HG02943 (cell line): ENCODE measurements around the gene GLP1R.

Experiments used
- ATAC-seq: cut with Tn5 transposase; IDR thresholded peaks from one replicate; pipeline ENCODE4 v1.9.1; 2021; ENCODE audit warnings: mild to moderate bottlenecking, low read depth, moderate library complexity; ENCODE audit not compliant: unreplicated experiment

The GLP1R gene

DNA sequence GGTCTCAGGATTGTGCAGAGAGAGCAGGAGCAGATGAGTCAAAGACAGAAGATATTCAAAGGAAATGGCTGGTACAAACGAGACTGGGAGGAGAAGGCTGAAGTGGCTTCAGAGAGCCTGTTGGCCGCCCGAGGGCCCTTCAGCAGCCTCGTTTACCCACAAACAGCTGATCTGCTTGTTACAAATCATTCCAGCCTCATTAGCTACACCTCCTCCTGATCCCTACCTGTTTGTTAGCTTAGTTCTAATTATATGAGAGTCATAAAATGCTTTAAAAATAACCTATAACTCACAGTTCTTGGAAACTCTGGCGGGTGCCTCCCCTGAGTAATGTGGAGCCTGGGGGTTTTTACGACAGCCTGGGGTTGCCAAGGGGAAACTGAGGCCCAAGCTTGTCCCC is 12.6 kb downstream of the GLP1R start:
- ATAC-seq = no peak

DNA sequence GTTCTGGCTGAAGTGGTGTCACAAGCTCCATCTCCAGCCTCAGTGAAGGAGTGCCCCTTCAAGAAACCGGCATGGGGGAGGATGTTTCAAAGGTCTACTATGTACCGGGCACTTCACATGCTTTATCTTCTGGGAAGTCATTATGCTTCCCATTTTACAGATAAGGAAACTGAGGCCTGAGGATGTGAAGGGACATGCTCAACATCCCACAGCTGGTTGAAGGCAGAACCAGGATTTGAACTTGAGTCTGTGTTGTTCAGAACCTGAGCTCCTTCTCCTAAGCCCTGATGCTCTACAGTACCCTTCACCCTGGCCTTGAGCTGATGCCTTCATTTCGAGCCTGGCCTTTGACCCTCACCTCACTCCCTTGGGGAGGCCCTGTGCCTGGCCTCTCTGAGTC is 13.0 kb downstream of the GLP1R start:
- no peak for ATAC-seq

DNA sequence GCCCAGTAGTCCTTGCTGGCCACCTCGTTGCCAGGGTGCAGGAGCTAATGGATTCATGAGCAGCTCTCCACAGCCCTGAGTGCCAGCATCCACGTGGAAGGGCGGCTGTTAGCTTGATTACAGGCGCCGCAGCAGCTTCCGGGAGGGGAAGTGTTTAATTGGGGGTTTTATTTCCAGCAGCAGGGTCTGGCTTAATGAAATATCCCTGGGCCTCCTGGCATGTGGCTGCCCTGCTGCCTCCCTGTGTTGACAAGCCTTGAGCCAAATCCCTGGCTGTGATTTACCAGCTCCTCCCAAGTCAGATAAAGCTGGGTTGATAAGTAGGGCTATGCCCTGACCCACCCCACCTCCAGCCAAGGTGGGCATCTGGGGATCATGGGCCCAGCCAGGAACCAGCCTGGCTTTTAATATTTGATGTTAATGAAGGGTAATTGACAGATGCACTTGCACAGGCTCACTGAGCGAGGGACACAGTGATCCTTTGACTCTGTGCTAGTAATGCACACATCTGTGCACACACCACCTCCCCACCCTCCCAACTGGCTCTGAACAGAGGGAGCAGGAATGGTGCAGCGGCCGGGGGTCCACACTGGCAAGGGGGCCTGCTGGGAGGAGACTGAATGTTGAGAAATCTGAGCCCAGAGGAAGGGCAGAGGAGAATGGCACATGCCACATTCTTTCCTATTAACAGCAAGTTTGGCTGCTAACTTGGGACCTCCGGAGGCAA is 13.6 kb downstream of the GLP1R start:
- ATAC-seq = no peak

DNA sequence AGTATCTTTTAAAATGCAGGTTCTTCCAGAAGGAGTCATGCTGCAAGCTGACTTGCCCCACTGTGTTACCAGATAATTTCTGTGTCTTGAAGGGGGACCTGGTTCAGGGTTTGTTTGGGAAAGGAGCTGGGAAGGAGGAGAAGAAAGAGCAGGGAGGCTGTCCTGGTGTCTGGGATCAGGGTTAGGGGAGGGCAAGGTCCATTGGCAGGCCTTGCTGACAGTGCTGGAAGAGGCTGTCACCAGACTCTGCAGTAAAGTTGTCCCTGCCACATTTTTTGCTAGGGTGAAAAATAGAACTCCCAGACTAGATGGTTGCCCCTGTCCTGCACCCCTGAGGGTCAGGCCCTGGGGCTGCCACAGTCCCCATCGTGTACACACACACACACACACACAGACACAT is 14.9 kb downstream of the GLP1R start:
- ATAC-seq = no peak

DNA sequence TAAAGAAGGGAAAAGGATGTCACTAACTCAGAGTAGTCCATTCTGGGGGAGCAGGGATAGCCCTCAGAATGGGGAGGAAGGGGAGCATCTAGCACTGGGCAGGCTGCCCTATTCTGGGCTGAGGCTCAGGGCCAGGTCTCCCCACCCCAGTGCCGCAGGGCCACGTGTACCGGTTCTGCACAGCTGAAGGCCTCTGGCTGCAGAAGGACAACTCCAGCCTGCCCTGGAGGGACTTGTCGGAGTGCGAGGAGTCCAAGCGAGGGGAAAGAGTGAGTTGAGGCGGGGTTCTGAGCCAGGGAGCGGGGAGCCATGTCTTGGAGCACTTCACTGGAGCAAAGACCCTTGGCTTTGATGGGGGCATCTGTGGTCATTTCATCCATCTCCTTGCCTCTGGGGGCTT is 17.0 kb downstream of the GLP1R start:
- ATAC-seq = no peak

DNA sequence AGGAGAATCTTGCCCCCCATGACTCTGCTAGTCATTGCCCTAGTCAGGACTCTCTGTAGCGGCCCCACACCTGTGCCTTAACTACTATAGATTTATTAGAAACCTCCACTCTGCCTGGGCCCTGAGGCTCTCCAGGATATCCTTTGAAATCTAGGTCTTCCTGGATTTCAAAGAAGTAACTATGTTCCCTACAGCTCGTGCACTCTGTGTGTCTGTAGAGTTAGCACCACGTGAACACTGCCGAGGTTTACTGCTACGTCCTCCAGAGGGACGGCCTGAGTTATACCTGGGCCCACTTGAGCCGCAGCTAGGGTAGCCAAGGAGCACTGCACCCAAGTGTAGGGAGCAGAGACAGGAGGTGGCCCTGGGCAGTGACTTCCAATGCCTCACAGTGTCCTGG is 19.8 kb downstream of the GLP1R start:
- no peak for ATAC-seq

DNA sequence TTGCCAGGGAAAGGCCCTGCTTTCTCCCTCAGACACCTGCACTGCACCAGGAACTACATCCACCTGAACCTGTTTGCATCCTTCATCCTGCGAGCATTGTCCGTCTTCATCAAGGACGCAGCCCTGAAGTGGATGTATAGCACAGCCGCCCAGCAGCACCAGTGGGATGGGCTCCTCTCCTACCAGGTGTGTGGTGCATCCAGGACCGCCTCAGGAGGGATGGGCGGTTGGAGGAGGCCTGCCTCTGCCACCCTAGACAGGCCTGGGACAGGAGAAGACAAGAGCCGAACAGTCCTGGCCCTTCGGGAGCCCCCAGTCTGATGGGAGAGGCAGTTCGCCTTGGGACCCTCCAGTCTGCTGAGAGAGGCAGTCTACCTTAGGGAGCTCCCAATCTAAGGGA is 24.2 kb downstream of the GLP1R start:
- no peak for ATAC-seq

DNA sequence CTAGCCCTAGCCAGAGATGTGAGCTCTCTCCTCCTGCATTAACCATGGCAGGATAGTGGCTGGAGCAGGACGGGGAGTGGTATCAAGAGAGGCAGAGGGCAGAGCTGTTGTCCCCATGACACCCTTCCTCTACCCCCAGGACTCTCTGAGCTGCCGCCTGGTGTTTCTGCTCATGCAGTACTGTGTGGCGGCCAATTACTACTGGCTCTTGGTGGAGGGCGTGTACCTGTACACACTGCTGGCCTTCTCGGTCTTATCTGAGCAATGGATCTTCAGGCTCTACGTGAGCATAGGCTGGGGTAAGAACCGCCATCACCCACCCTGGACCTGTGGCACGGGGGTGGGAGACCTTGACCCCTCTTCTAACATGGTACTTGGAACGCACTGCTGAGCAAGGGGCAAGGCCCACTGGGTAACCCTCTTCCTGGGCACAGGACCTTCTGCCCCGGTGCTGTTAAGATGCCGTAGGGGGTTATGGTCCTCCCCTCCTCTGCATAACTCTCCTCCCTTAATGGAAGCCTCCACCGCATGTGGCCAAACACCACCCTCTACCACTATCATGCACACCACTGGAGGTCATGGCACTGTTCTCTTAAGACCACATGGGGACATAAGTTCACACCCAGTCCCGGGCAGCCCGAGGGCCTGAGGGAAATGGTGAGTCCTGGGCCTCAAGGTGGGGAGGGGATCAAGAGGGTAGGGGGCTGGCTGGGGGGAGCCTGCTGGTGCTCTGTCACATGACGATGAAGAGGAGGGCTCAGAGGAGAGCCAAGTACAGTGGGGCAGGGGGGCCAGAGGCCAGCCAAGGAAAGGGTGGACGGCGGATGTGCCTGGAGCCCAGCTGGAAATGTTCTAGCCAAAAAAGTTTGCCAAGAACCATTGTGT is 25.1 kb downstream of the GLP1R start:
- ATAC-seq = no peak

DNA sequence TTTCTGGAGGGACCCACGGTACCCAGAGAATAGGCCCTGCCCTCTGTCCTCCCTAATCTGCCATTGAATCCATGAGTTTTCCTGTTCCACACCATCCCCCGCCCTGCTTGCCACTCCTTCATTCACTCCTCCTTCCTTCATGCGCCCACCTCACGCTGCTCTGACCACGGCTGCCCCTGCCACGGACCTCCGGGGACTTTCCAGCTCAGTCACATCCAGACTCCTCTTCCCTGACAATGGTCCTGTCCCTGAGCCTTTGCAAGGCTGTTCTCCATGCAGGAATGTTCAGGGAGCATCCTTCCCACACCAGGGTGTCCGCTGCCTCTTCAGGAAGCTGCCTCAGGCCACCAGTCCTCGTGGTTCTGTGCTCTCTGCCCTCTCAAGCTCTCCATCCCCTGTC is 25.9 kb downstream of the GLP1R start:
- no peak for ATAC-seq

DNA sequence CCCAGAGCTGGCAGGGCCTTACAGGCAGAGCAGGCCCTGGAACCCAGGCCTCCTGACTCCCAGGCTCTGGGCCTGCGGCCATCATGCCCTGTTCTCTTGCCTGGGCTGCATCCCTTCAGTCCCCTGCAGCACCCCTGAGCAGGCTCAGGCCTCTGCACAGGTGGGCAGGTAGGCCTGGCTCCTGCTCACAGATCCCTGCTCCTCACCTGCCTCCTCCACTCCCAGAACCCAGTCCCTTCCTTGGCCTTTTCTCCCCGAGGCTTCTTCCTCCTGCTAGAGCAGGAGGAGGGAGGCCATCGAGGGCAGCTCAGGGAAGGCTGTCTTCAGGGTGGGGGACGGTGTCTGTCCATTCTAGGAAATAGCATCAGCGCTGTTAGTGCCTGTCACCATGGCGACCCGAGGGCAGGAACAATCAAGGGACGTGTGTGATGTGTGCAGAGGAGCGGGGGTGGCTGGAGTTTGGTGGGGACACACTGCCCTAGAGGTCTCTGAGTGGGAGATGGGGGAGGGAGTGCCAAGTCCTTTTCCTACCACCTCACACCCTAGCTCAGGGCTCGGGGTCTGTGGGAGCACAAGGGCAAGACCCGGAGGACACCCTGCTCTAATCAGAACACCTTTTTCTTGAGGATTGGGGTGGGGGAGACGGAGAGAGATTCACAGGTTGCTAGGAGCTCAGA is 26.6 kb downstream of the GLP1R start:
- no peak for ATAC-seq

DNA sequence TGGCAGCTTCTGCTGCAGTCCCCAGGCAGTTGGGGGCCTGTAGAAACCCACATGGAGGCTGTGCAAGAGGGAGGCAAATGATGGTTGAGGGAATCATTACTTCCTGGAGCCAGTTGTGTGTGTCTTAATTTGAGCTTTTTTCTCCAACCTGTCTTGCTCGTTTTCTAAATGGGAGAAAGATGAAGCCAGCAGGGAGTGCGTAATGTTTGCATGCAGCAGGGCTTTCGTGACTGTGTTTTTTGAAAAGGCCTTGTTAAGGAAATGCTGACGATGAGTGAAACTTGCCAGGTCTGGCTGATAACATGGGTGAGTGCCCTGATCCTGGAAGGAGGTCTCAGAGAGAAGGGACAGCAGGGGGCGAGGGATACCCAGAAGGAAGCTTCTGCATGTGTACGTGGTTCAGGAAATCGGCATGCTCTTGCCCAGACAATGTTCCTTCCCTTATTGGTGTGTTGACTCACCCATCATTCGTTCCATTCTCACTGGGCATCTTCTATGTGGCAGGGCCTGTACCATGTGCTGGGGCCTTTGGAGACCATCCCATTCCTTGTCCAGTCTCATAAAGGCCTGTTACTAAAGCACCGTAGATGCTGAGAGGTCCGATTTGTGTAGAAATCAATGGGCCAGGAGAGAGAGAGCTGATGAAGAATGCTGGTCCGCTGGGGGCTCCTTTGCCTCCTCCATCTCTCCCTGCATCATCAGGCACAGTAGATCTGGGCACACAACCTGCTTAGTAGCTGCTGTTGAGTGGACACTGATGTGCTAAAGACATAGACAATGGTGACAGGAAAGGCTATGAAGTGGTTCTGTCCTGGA is 27.4 kb downstream of the GLP1R start:
- ATAC-seq = no peak

DNA sequence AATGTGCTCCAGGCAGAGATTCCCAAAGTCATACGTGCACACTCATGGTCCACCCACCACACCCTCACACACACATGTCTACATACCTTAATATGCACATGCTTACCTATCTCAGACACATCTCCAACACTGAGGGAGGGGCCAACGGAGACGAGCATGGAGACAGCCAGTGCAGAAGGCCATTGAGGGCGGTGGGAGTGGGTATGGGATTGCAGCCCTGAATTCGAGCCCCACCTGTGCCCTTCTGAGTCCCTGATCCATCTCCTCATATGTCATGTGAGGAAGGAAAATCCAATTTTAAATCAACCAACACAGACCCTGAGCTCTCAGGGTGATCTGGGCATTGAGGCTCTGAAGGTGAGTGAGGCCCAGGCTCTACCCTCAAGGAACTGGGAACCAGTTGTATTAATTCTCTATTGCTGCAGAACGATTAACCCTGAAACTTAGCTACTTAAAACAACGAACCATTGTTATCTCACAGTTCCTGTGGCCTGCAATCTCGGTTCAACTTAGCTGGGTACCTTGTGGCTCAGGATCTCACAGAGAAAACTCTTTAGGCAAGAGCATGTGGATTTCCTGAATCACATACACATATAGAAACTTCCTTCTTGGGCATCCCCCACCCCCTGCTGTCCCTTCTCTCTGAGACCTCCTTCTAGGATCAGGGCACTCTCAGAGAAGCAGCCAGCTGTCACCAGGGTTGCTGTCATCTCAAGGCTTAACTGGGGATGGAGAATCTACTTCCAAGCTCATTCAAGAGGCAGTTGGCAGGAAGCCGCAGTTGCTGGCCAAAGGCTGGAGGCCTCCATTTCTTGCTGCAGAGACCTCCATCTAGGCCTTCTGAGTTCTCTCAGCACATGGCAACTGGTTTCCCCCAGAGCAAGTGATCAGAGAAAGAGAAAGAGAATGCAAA is 28.3 kb downstream of the GLP1R start:
- ATAC-seq = no peak

DNA sequence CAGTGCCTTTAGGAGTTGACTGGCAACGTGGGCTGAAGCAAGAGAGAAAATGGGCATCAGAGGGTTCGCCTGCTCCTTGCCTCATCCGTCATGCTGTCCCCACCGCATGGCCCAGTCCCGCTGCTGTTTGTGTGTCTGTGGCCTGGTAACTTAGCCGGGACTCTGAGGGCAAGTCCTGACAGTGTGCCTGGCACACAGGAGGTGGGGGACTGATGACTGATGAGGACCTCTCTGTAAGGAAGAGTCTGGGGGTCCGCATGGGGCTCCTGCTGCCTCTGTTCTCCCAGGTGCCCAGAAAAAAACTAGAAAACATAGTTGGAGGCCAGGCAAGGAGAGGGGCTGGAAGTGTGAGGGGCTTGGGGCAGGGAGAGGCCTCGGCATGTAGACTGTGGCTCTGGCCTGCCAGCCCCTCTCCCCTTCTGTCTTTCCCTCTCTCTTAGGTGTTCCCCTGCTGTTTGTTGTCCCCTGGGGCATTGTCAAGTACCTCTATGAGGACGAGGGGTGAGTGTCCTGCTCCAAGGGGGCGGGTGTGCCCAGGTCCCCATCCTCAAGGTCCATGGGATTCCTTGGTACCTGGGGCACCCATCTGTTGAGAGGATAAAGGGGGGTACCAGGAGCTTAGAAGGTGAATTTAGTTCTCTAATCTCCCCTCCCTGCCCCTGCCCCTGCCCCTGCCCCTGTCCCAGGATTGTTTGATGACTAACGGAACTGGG is 29.5 kb downstream of the GLP1R start:
- ATAC-seq = no peak

DNA sequence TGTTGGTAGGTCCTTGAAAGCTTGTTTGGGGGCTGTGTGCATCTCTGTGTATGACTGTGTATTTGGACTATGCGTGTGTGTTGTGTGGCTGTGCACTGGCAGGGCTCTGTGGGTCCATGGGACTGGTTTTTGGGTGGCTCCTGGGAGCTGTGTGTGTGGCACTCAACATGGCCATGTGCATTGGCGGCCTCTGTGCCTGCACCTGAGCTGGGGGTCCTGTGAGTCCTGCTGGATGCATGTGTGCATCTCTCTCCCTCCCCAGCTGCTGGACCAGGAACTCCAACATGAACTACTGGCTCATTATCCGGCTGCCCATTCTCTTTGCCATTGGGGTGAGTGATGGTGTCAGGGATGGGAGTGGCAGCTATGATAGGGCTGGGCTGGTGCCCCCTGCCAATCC is 30.1 kb downstream of the GLP1R start:
- ATAC-seq = no peak

DNA sequence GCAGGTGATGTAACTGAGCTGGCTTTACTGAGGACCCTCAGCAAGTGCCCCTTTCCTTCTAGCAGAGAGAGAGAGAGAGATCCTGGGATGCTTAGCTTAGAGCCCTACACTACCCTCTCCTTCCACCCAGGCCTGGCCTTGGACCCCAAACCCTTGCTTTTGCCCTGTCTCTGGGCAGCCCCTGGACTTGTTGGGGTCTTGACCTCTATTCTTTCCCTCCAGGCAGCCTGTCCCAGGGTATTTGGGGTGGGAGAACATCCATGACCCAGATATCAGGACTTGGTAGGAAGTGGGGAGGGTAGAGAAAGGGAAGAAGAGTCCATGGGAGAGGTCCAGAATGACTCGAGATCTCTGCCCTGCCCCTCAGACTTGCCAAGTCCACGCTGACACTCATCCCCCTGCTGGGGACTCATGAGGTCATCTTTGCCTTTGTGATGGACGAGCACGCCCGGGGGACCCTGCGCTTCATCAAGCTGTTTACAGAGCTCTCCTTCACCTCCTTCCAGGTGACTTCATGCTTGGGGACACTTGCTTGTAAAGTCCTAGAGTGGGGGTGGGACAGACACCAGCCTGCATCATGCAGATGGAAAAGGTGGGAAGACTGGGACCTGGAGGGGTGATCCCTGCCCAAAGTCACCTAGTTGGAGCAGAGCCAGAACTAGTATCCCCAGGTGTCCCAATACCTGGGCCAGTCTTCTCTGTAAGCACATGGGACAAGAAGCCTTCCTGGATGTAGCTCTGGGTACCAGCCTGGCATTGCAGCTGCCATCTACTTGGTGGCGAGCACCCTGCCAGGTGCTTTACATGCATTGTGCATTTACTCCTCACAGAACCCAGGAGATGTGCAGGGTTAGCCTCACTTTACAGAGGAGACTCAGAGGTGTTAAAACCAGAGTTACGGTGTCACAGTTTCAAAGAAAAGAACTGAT is 30.9 kb downstream of the GLP1R start:
- no peak for ATAC-seq

DNA sequence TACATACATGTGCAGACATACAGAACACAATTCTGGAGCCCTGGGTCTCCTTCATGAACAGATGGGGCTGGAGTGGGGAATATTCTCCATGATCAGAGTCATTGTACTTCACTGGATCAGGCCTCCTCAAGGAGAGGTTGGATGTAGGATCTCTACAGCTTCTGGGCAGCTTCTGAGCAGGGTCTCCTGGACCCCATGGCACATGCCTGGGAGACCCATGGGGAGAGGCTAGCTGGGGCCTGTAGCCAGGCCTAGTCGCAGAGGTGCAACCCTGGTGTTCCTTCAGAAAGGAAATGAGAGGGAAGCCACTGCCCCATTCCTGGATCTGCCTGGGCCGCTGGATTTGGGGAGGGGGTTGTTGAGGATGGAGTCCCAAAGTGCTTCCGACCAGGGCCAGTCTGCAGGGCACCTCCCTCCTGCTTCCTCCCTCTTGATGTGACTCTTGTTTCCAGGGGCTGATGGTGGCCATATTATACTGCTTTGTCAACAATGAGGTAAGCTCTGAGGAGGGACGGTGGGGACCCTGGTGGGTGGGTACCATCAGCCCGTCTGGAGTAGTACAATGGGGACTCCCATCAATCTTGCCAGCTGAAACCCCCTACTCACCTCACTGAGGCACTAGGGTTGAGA is 31.8 kb downstream of the GLP1R start:
- ATAC-seq = no peak

DNA sequence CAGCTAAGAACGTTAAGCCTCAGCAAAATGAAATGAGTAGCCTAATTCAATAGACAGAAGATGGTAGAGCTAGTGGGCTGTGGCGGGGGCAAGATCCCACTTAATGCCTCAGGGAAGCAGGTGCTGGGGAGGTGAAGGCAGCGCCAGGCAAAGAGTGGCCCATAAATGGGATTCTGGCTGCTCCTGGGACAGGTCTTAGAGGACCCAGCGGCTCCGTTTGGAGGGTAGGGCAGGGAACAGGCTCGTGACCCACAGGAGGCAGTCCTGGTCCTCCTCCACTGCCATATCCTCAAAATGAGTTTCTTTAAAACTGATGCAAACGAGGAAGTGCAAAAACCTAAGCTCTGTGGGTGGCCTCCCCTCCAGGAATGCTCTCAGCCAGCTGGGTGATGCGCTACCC is 33.7 kb downstream of the GLP1R start:
- no peak for ATAC-seq
